GM19328 (cell line): ENCODE results near the gene EML4.

Source experiments
- ATAC-seq: cut with Tn5 transposase; IDR thresholded peaks from one replicate; pipeline ENCODE4 v1.9.1; 2021; ENCODE audit warnings: mild to moderate bottlenecking, moderate library complexity; ENCODE audit not compliant: unreplicated experiment

The EML4 gene

GRCh38 chr2:42298132-42298531 lies 129.0 kb downstream of the EML4 start:
- no peak for ATAC-seq

GRCh38 chr2:42298996-42299754 lies 130.0 kb downstream of the EML4 start:
- no peak for ATAC-seq

- no peak for ATAC-seq
Observed at GRCh38 chr2:42300527-42300926, 131.4 kb downstream of the EML4 start.

GRCh38 chr2:42303252-42303651 lies 134.1 kb downstream of the EML4 start:
- no peak for ATAC-seq

GRCh38 chr2:42304059-42304713 lies 135.0 kb downstream of the EML4 start:
- no peak for ATAC-seq

GRCh38 chr2:42307180-42307579 lies 138.0 kb downstream of the EML4 start:
- ATAC-seq, result no peak

- ATAC-seq, result no peak
Observed at GRCh38 chr2:42309366-42309765, 140.2 kb downstream of the EML4 start.

GRCh38 chr2:42310007-42310515 lies 140.9 kb downstream of the EML4 start:
- no peak for ATAC-seq

GRCh38 chr2:42312106-42312505 lies 143.0 kb downstream of the EML4 start:
- no peak for ATAC-seq

GRCh38 chr2:42314892-42315468 lies 145.8 kb downstream of the EML4 start:
- ATAC-seq, result no peak

- ATAC-seq, result no peak
Observed at GRCh38 chr2:42315844-42316470, 146.8 kb downstream of the EML4 start.

- no peak for ATAC-seq
Observed at GRCh38 chr2:42316910-42317309, 147.8 kb downstream of the EML4 start.

GRCh38 chr2:42317486-42317885 lies 148.3 kb downstream of the EML4 start:
- ATAC-seq, result no peak

GRCh38 chr2:42317945-42318344 lies 148.8 kb downstream of the EML4 start:
- ATAC-seq, result no peak

- no peak for ATAC-seq
Observed at GRCh38 chr2:42319265-42319664, 150.1 kb downstream of the EML4 start.

- no peak for ATAC-seq
Observed at GRCh38 chr2:42321452-42322064, 152.4 kb downstream of the EML4 start.

- ATAC-seq, result no peak
Observed at GRCh38 chr2:42324244-42324643, 155.1 kb downstream of the EML4 start.

- no peak for ATAC-seq
Observed at GRCh38 chr2:42324949-42325348, 155.8 kb downstream of the EML4 start.

- no peak for ATAC-seq
Observed at GRCh38 chr2:42325609-42326008, 156.5 kb downstream of the EML4 start.

GRCh38 chr2:42327125-42327524 lies 158.0 kb downstream of the EML4 start:
- ATAC-seq, result no peak
